GM18858 (cell line): ENCODE data around the gene GNAT1.
"Not testable (repeated sequence)": the region's sequence is repeated elsewhere in the genome, so short reads cannot be mapped to it uniquely, and the experiment has no call there.

ENCODE experiments used
- ATAC-seq: cut with Tn5 transposase; IDR thresholded peaks from one replicate; pipeline ENCODE4 v1.9.1; 2021; ENCODE audit not compliant: unreplicated experiment

Gene GNAT1

GRCh38 chr3:50237754-50238548 lies 46.5 kb downstream of the GNAT1 start:
- ATAC-seq: peak; percentile 32

- no peak for ATAC-seq
Observed at GRCh38 chr3:50238549-50239026, 47.2 kb downstream of the GNAT1 start.

DNA sequence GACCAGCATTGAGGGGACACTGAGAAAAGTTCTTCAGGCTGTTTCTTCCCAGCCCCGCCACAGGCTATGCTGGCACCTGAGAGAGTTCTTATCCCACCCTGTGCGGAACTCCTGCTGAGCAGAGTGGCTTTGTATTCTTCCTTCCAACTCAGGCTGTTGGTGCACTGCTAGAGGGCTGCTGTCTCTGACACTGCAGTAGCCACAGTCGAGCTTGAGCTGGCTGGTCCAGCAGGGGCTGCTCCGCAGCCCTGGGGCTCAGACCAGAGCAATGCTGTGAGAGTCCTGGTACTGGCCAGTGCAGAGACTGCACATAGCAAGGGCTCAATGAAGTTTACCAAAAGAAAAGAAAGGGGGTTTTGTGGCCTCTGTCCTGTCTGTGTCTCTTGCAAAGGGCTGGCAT lies 48.2 kb downstream of the GNAT1 start:
- no peak for ATAC-seq

DNA sequence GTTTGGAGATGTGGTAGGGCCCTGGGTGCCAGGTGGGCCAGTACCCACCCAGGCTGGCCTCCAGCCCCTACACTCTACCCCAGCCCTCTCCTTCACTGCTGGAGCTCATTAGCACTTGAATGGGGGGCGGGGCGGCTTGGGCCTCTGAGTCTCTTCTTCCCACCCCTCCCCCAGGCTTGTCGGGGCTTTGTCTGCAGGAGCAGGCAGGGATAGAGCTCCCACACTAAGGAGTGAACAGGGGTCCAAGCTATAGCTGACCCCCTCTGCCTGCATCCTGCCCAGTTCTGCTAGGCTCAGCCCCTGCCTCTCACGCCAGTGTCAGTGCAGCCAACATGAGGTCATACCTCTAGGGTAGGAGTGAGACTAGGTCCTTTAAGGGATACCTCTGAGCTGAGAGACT lies 49.8 kb downstream of the GNAT1 start:
- ATAC-seq: no peak

DNA sequence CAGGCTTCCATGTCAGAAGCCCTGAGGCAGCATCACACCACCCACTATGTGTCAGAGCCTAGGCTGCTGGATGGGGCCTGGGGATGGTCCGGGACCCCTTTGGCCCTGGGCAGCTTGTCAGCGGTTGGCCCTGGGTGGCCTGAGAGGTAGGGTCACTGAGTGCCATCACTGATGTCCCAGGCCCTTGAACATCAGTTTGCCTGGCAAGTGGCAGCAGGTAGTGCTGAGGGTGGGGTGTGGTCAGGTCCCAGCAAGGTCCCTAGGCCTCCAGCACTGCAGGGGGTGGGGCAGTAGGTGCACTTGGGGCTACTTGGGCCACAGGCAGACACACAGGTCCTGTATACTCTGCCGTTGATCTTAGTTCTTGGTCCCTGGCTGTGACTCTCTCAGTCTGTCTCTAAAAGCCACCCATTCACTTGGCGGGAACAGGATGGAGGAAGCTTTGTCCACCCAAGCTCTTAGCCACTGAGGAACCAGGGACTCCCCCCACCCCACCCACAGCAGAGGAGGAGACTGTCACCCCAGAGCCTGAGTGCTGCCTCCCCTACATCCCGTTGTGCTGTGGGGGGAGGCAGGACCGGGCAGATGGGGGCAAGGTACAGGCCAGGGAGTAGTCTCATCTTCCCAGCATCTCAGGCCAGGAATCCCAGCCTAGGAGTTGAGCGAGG lies 50.4 kb downstream of the GNAT1 start:
- ATAC-seq: no peak

GRCh38 chr3:50242381-50242770 lies 51.0 kb downstream of the GNAT1 start:
- no peak for ATAC-seq

DNA sequence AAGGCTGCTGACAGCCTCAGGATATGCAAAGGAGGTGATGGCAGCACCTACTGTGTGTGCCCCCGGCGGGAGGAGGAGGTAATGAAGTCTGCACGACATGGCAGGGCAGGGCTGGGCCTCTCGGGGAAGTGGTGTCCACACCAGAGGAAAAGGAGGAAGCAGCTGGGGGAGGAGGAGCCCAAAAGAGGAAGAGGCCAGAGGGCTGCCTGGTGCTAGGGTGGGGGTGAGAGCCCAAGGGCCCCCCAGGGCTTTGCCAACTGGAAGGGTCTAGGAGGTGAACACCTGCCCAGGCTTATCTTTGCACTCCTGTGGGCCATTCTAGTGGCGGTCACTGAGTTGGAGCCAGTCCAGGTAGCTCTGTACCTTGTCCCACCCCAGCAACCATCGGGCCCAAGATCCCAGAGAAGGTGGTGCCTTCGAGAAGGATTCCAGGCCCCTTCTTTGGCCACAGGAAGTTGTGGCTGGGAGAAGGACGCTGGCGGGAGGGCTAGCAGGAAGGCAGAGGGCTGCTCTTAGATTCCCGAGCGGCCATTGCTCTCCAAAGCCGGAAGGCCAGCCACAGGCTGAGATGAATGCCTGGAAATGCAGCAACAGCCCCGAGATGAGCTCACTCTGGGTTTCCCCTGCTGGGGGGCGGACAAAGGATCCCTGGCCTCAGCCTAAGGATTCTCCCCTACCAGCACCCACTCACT lies 51.6 kb downstream of the GNAT1 start:
- ATAC-seq: no peak

GRCh38 chr3:50243543-50243895 lies 52.1 kb downstream of the GNAT1 start:
- no peak for ATAC-seq

- not testable (repeated sequence) for ATAC-seq
Observed at GRCh38 chr3:50244813-50245212, 53.4 kb downstream of the GNAT1 start.

- ATAC-seq: no peak
Observed at GRCh38 chr3:50245251-50245745, 53.9 kb downstream of the GNAT1 start.

GRCh38 chr3:50245831-50246516 lies 54.6 kb downstream of the GNAT1 start:
- ATAC-seq: peak; percentile 37

DNA sequence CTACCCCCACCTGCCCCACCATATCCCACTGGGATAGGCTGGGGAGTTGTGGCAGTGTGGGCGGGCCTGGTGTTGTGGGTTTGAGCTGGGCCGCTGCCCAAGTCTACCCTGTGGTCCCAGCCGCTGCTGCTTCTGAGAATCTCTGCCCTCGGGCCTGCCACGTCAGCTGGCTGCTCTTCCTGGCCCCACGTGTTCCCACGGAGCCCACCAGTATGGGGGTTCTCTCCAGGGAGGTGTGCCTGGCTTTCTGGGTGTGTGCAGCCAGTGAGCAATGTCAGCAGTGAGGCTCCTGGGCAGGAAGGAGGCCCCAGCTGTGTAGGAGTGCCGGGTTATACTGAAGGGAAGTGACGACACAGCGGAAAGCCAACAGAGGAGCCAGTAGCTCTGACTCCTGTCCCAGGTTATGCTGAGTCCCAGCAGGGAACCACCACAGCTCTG lies 55.1 kb downstream of the GNAT1 start:
- ATAC-seq: peak; percentile 37
